GM12878 (cell line): ENCODE results near the gene CHFR. TPM values are rescaled to one million over a fixed set of nuclear protein-coding genes. Genes with fewer than 3 reads are reported as not detected.

Source experiments
- ATAC-seq: fragments of 200-7000 bp; cut with Tn5 transposase; 3 replicates; pipeline ENCODE4 v1.9.1; 2020; ENCODE audit warnings: mild to moderate bottlenecking, moderate library complexity
- BruUV-seq: library from RNA; stranded (reverse); fragments of 400-500 nt; replicated peaks from 2 replicates; lab custom pipeline; 2021; lab: Mats Ljungman, UMichigan
- CTCF ChIA-PET: fragments of 300-600 bp; sonication (Branson Sonifier 250); formaldehyde crosslinking; extraction: SDS; loops from one replicate; lab custom pipeline; 2021; ENCODE audit warnings: inconsistent platforms; lab: Yijun Ruan, JAX
- POLR2A ChIA-PET: fragments of 350-600 bp; formaldehyde crosslinking; extraction: SDS; loops from one replicate; lab custom pipeline; 2021; ENCODE audit warnings: inconsistent platforms; lab: Charles Lee
- RAD21 ChIA-PET: fragments of 300-600 bp; sonication (Branson Sonifier 250); formaldehyde crosslinking; loops from one replicate; lab custom pipeline; 2023; ENCODE audit warnings: antibody characterized with exemption; ENCODE audit not compliant: unreplicated experiment; lab: Charles Lee
- SMC1A ChIA-PET: fragments of 300-600 bp; sonication (Branson Sonifier 250); formaldehyde crosslinking; loops from one replicate; lab custom pipeline; 2023; ENCODE audit not compliant: unreplicated experiment, uncharacterized antibody; lab: Charles Lee
- DNase-seq: peaks from one replicate; pipeline ENCODE4 v3.0.0-alpha.2; 2011; ENCODE audit warnings: low read depth, low spot score
- FAIRE-seq: peaks from 3 replicates; lab custom pipeline; 2011; peaks lifted over from hg19 to GRCh38; lab: Jason Lieb, UNC
- H2AFZ ChIP-seq: 2 replicates; pipeline ENCODE4 v1.6.0; 2011; ENCODE audit warnings: low read depth, low read length, control low read depth; ENCODE audit not compliant: control insufficient read depth
- H3K27ac ChIP-seq: 2 replicates; pipeline ENCODE4 v1.5.1; 2011; ENCODE audit warnings: control low read depth; ENCODE audit not compliant: control insufficient read depth, insufficient read depth
- H3K27me3 ChIP-seq, 2 experiments: replicated peaks in 1 of 2; 2 replicates each; pipeline versions ENCODE4 v1.6.0 to v1.6.1; 2011; ENCODE audit warnings: low read length in 1 of 2; ENCODE audit not compliant: control insufficient read depth in 2 of 2, insufficient read depth in 2 of 2
- H3K36me3 ChIP-seq, 2 experiments: 2 replicates each; pipeline ENCODE4 v1.5.1; 2011; ENCODE audit warnings: low read length in 1 of 2; ENCODE audit not compliant: control insufficient read depth in 2 of 2, insufficient read depth in 2 of 2
- H3K4me1 ChIP-seq: 2 replicates; pipeline ENCODE4 v1.6.1; 2011; ENCODE audit warnings: mild to moderate bottlenecking, low read length, moderate library complexity, mixed read lengths; ENCODE audit not compliant: control insufficient read depth, insufficient read depth
- H3K4me2 ChIP-seq: 2 replicates; pipeline ENCODE4 v1.6.0; 2011; ENCODE audit warnings: control low read depth; ENCODE audit not compliant: control insufficient read depth, insufficient read depth
- H3K4me3 ChIP-seq: fragments of 200-600 bp; sonication (generic); 2 replicates; pipeline ENCODE4 v1.5.1; 2016
- H3K79me2 ChIP-seq: 2 replicates; pipeline ENCODE4 v1.6.0; 2011; ENCODE audit warnings: low read length; ENCODE audit not compliant: control insufficient read depth, insufficient read depth
- H3K9ac ChIP-seq: 2 replicates; pipeline ENCODE4 v1.8.0; 2011; ENCODE audit warnings: low read length, control low read depth, mixed read lengths; ENCODE audit not compliant: control insufficient read depth, insufficient read depth
- H3K9me3 ChIP-seq: replicated peaks from 3 replicates; pipeline ENCODE4 v1.5.1; 2011; ENCODE audit warnings: mild to moderate bottlenecking, low read length; ENCODE audit not compliant: control insufficient read depth, insufficient read depth
- H4K20me1 ChIP-seq: 2 replicates; pipeline ENCODE4 v1.6.0; 2011; ENCODE audit not compliant: control insufficient read depth, insufficient read depth
- BHLHE40 ChIP-seq, 2 experiments: fragments of 450-650 bp in 1 of 2; IDR thresholded peaks; 2 replicates each; pipeline ENCODE4 v1.6.1; 2011 to 2017; ENCODE audit warnings: low read depth in 2 of 2, borderline replicate concordance in 1 of 2, improper control_type of control experiment in 1 of 2, low read length in 1 of 2, mild to moderate bottlenecking in 1 of 2
- CBX5 ChIP-seq: sonication (generic); IDR thresholded peaks from 2 replicates; pipeline ENCODE4 v1.6.1; 2016; ENCODE audit warnings: low read depth, moderate library complexity, mild to moderate bottlenecking, inconsistent platforms
- CEBPB ChIP-seq, 2 experiments: fragments of 150-350 bp in 1 of 2; IDR thresholded peaks; 2 replicates each; pipeline ENCODE4 v1.6.1; 2012 to 2014; ENCODE audit warnings: low read depth in 2 of 2, low read length in 2 of 2, borderline replicate concordance in 1 of 2, inconsistent platforms in 1 of 2
- CHD4 ChIP-seq: fragments of 200-600 bp; sonication (generic); IDR thresholded peaks from 2 replicates; pipeline ENCODE4 v1.6.1; 2016; ENCODE audit warnings: mild to moderate bottlenecking
- CREM ChIP-seq: IDR thresholded peaks from 2 replicates; pipeline ENCODE4 v1.6.1; 2014; ENCODE audit warnings: antibody characterized with exemption, low read depth
- EED ChIP-seq: sonication (generic); IDR thresholded peaks from 2 replicates; pipeline ENCODE4 v1.6.1; 2016; ENCODE audit warnings: antibody characterized with exemption, low read depth
- EGR1 ChIP-seq, 2 experiments: IDR thresholded peaks; 1 replicate in 1 of 2; 2 replicates in 1 of 2; pipeline ENCODE4 v1.6.1; 2011 to 2012; ENCODE audit warnings: low read depth in 2 of 2, low read length in 2 of 2, borderline replicate concordance in 1 of 2, mild to moderate bottlenecking in 1 of 2, moderate library complexity in 1 of 2
- ESRRA ChIP-seq: IDR thresholded peaks from 2 replicates; pipeline ENCODE4 v1.6.1; 2012; ENCODE audit warnings: mild to moderate bottlenecking, low read length, improper control_type of control experiment
- ETV6 ChIP-seq, 2 experiments: fragments of 450-650 bp in 1 of 2; IDR thresholded peaks in 1 of 2; conservative IDR thresholded peaks in 1 of 2; 2 replicates each; pipeline ENCODE4 v1.6.1; 2014; ENCODE audit warnings: antibody characterized with exemption in 1 of 2, borderline replicate concordance in 1 of 2, low read depth in 1 of 2, mild to moderate bottlenecking in 1 of 2, moderate library complexity in 1 of 2
- MYC ChIP-seq: IDR thresholded peaks from 2 replicates; pipeline ENCODE4 v1.6.1; 2011; ENCODE audit warnings: mild to moderate bottlenecking, low read length, moderate library complexity, inconsistent platforms; ENCODE audit not compliant: insufficient read depth, insufficient replicate concordance, insufficient read length, severe bottlenecking
- NR2C2 ChIP-seq: IDR thresholded peaks from 2 replicates; pipeline ENCODE4 v1.6.1; 2011; ENCODE audit warnings: borderline replicate concordance, low read depth; ENCODE audit not compliant: control insufficient read depth, insufficient read length
- POLR2AphosphoS2 ChIP-seq: IDR thresholded peaks from 2 replicates; pipeline ENCODE4 v1.6.1; 2011; ENCODE audit warnings: low read depth, mild to moderate bottlenecking, low read length, improper control_type of control experiment, moderate library complexity
- RBBP5 ChIP-seq: fragments of 200-600 bp; sonication (generic); conservative IDR thresholded peaks from 2 replicates; pipeline ENCODE4 v1.6.1; 2016
- SMARCA5 ChIP-seq: fragments of 450-650 bp; IDR thresholded peaks from 2 replicates; pipeline ENCODE4 v1.6.1; 2017; ENCODE audit warnings: mild to moderate bottlenecking
- SMC3 ChIP-seq: IDR thresholded peaks from 2 replicates; pipeline ENCODE4 v1.6.1; 2011; ENCODE audit warnings: low read length, improper control_type of control experiment, borderline replicate concordance
- TCF3 ChIP-seq: IDR thresholded peaks from 2 replicates; pipeline ENCODE4 v1.6.1; 2012; ENCODE audit warnings: low read depth, mild to moderate bottlenecking, low read length, borderline replicate concordance; ENCODE audit not compliant: insufficient read depth
- ZBED1 ChIP-seq: IDR thresholded peaks from 2 replicates; pipeline ENCODE4 v1.6.1; 2016; ENCODE audit warnings: borderline replicate concordance
- ZSCAN29 ChIP-seq: fragments of 450-650 bp; IDR thresholded peaks from 2 replicates; pipeline ENCODE4 v1.6.1; 2017; ENCODE audit warnings: mild to moderate bottlenecking, moderate library complexity
- WGBS: methylation state at CpG from one replicate; pipeline ENCODE4 v1.1.6; 2016; ENCODE audit warnings: low lambda C conversion rate; ENCODE audit not compliant: insufficient replicate concordance, insufficient coverage; ENCODE audit errors: missing lambda C conversion rate; 5-methylcytosine and 5-hydroxymethylcytosine counted together
- in situ Hi-C: fragments of 300-500 bp; cut with MboI; formaldehyde crosslinking; loops from 9 replicates; pipeline ENCODE4 v1.14.3; 2018; ENCODE audit warnings: mixed read lengths
- intact Hi-C: fragments of 100-400 bp; cut with micrococcal nuclease; formaldehyde crosslinking; loops from one replicate; pipeline ENCODE4 v1.14.2; 2022; ENCODE audit not compliant: unreplicated experiment
- polyA plus RNA-seq, 11 experiments: library from polyadenylated mRNA; depleted of rRNA in 4 of 11; unstranded in 6 of 11; stranded (reverse) in 5 of 11; fragments of >200 nt; fragmentation: Nextera tagmentation in 4 of 11; fragmentation: Illumina TruSeq in 1 of 11; extraction: Ambion mirVana in 4 of 11; extraction: Trizol in 1 of 11; gene quantifications; 1 replicate in 1 of 11; 2 replicates in 10 of 11; pipeline versions ENCODE4 v1.2.1 to v1.2.3, GENCODE V29; 2011 to 2016; ENCODE audit warnings: inconsistent platforms in 2 of 11, missing spikeins in 2 of 11, low read depth in 1 of 11
- total RNA-seq, 4 experiments: library from RNA; depleted of rRNA in 3 of 4; stranded (reverse); fragments of >200 nt in 3 of 4; fragmentation: Illumina TruSeq in 1 of 4; extraction: Trizol in 1 of 4; gene quantifications; 2 replicates each; pipeline versions ENCODE4 v1.2.1 to v1.2.3, GENCODE V29; 2013 to 2021

The CHFR gene
- total and polyA plus RNA-seq, 10 of the 15 experiments (the other 5 are each of a cell fraction or from before 2014, with no cell fraction given): 1.1 to 49.4 (median 34.4) TPM

- TF ChIP-seq CBX5 (no peak), BHLHE40 (IDR thresholded peaks at IDR 0.05; ENCODE audit: borderline replicate concordance in 1 of 2, low read depth in 2 of 2, low read length in 1 of 2) (no peak), TCF3 (no peak), CEBPB (IDR thresholded peaks at IDR 0.05; ENCODE audit: borderline replicate concordance in 1 of 2, low read depth in 2 of 2, low read length in 2 of 2) (no peak), ESRRA (no peak), EGR1 (IDR thresholded peaks at IDR 0.05; ENCODE audit: borderline replicate concordance in 1 of 2, low read depth in 2 of 2, low read length in 2 of 2) (no peak), ZBED1 (no peak), SMC3 (no peak), ETV6 (conservative IDR thresholded peaks at IDR 0.05 in 1 of 2, IDR thresholded peaks at IDR 0.05 in 1 of 2; ENCODE audit: borderline replicate concordance in 1 of 2, low read depth in 1 of 2) (no peak), SMARCA5 (no peak), EED (no peak), RBBP5 (no peak), NR2C2 (no peak), ZSCAN29 (no peak), CHD4 (no peak), MYC (no peak), POLR2AphosphoS2 (no peak), CREM (no peak)
- Histone ChIP-seq H3K9ac (no peak overlapping the region), H3K27me3 (no peaks in the 10 kb centered on the region), H3K4me3 (no peak overlapping the region), H3K4me2 (no peak overlapping the region), H3K79me2 (no peaks in the 10 kb centered on the region), H3K4me1 (no peaks in the 10 kb centered on the region), H2AFZ (no peak overlapping the region), H3K36me3 (peaks cover 34 to 39% of the 10 kb centered on the region in 2 experiments), H3K9me3 (no peaks in the 10 kb centered on the region), H3K27ac (no peak overlapping the region), H4K20me1 (no peaks in the 10 kb centered on the region)
- SMC1A ChIA-PET: no interaction called here
- FAIRE-seq (no peak), ATAC-seq (no peak), DNase-seq (no peak)
- in situ Hi-C loops (no loop called here), intact Hi-C loops (no loop called here)
- CTCF ChIA-PET: no interaction called here
- POLR2A ChIA-PET: no interaction called here
- BruUV-seq: no TSS peak
- RAD21 ChIA-PET: no interaction called here
- WGBS: 98% methylated on average over 22 of the region's 24 CpGs
These were observed 89.4 kb downstream of the CHFR start for GRCh38 chr12:132797820-132798570.
